GM12872 (cell line): ENCODE measurements around the gene NDUFC1.

Source experiments
- CTCF ChIP-seq: IDR thresholded peaks from 3 replicates; pipeline ENCODE4 v1.5.1; 2011; ENCODE audit warnings: low read depth, mild to moderate bottlenecking, low read length, moderate library complexity; ENCODE audit not compliant: insufficient read depth

The NDUFC1 gene

GRCh38 chr4:139243448-139244365 lies 58.6 kb downstream of the NDUFC1 start:
- TF ChIP-seq CTCF = no peak

- no peak for TF ChIP-seq CTCF
Observed at GRCh38 chr4:139242511-139243051, 59.7 kb downstream of the NDUFC1 start.

- TF ChIP-seq CTCF = no peak
Observed at GRCh38 chr4:139241784-139242151, 60.5 kb downstream of the NDUFC1 start.

GRCh38 chr4:139241086-139241783 lies 61.0 kb downstream of the NDUFC1 start:
- no peak for TF ChIP-seq CTCF
